ENCODE data around the gene YWHAH. TPM values are rescaled to one million over a fixed set of nuclear protein-coding genes. Genes with fewer than 3 reads are reported as not detected.

Gene YWHAH
- total RNA-seq, 1 donor from 2014 or later: 154 TPM

DNA sequence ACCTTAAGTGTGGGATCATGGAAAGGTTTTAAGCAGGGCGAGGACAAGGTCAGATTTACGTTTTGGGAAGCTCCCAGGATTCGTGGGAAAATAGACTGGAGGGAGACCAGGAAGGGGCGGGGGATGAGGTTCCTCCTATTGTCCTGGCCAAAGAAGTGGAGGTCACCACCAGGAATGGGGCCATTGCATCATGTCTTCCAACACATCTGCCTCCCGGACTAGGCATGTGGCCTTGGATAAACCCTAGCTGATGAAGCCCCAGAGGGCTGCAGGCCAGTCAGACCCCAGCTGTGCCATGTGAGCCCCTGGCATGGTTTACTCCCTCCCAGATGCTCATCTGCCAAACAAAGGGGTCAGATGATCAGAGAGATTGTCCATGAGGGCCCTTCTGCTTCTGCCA lies 11.5 kb upstream of the YWHAH start:
- Histone ChIP-seq H3K4me3 (no peak overlapping the region), H3K4me1 (no peaks in the 10 kb centered on the region), H3K36me3 (no peaks in the 10 kb centered on the region), H3K9me3 (no peaks in the 10 kb centered on the region), H3K27ac (no peak overlapping the region), H3K27me3 (no peaks in the 10 kb centered on the region)
- intact Hi-C loops (cut with DNase I): no loop called here
- TF ChIP-seq, protein P1, sequence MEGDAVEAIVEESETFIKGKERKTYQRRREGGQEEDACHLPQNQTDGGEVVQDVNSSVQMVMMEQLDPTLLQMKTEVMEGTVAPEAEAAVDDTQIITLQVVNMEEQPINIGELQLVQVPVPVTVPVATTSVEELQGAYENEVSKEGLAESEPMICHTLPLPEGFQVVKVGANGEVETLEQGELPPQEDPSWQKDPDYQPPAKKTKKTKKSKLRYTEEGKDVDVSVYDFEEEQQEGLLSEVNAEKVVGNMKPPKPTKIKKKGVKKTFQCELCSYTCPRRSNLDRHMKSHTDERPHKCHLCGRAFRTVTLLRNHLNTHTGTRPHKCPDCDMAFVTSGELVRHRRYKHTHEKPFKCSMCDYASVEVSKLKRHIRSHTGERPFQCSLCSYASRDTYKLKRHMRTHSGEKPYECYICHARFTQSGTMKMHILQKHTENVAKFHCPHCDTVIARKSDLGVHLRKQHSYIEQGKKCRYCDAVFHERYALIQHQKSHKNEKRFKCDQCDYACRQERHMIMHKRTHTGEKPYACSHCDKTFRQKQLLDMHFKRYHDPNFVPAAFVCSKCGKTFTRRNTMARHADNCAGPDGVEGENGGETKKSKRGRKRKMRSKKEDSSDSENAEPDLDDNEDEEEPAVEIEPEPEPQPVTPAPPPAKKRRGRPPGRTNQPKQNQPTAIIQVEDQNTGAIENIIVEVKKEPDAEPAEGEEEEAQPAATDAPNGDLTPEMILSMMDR (IDR thresholded peaks at IDR 0.05): no peak
- ATAC-seq (no peak), DNase-seq (no peak)

DNA sequence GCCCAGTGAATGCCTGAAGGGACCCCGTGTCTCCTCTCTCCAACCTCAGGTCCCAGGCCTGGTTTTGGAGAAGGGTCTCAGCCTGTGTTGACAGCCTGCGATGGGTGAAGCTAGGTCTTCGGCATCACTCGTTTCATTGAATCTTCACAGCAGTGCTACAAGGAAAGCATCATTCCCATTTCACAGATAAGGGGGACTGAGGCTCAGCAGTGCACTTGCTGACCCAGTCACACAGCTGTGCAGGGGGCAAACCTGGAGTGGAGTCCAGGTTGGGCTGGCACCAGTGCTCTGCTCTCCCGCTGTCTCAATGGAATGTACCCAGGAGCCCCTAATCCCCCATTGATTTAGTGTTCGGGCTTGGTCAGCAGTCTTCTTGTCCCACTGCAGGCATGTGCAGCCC lies 10.9 kb upstream of the YWHAH start:
- TF ChIP-seq, protein P1 (IDR thresholded peaks at IDR 0.05): no peak
- intact Hi-C loops (cut with DNase I): no loop called here
- H3K27me3 ChIP-seq: no peaks in the 10 kb centered on the region
- no peaks in the 10 kb centered on the region for H3K9me3 ChIP-seq
- H3K27ac ChIP-seq: no peak overlapping the region
- DNase-seq (no peak), ATAC-seq (no peak)
- no peaks in the 10 kb centered on the region for H3K4me1 ChIP-seq
- no peaks in the 10 kb centered on the region for H3K36me3 ChIP-seq
- H3K4me3 ChIP-seq: no peak overlapping the region

DNA sequence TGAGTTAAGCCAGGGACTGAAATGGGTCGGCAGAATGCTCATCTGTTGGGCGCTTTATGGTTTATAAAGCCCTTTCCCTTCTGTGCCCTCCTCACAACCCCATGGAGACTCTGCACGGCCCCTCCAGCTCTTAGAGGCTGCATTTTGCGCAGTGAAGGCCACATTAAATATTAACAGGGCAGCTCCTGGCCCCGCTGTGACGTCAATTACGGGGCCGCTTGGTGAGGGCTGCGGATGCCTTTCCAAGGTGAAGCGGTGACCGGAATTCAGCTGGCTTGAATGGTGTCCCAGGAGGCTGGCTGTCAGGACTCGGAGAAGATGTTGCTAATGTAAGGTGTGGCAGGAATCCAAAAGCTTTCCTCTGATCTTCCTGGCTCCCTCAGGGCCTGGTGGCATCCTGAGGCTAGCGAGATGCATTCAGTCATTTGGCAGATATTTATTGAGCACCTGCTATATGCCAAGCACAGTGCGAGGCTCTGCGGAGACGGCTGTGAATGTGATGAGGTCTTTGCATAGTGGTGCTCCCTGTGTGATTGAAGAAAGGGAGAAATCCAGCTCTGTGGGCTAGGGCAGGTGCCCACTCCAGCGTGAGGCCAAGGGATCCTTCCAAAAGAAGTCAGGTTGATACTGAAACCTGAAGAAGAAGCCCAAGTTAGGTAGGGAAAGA lies 10.4 kb upstream of the YWHAH start:
- Histone ChIP-seq H3K9me3 (no peaks in the 10 kb centered on the region), H3K4me3 (no peak overlapping the region), H3K4me1 (no peaks in the 10 kb centered on the region), H3K27ac (no peak overlapping the region), H3K36me3 (no peaks in the 10 kb centered on the region), H3K27me3 (no peaks in the 10 kb centered on the region)
- intact Hi-C loops (cut with DNase I): no loop called here
- TF ChIP-seq, protein P1 (IDR thresholded peaks at IDR 0.05): no peak
- DNase-seq (peak; percentile 20), ATAC-seq (no peak)

DNA sequence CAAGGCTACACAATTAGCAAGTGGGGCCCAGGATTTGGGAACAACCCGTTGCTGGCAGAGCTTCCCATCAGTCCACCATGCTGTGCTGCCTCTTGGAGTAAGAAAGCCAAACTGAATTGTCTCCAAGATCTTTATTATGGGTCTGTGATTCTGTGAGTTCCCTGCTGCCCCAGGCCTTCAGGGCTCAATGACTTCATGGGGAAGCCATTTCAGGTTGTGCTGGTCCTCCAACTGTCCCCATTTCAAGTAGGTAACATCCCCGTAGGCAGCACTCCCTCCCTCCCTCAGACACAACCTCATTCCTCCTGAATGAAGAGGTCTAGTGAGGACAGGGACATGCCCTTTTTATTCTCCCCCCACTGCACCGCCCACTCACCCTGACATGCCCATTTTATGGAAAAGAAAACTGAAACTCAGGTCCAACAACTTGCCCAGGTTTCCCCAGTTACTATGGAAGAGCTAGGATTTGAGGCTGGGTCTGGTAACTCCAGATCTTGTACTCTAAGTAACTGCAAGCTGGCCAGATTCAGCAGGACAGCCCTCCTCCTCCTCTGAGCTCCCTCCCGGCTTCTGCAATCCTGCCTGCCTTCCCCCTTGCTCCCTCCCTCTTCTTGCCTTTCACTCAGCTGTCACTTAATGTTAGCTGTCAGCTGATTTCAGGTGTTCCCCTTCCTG lies 8.2 kb upstream of the YWHAH start:
- Histone ChIP-seq H3K36me3 (no peaks in the 10 kb centered on the region), H3K27ac (no peak overlapping the region), H3K27me3 (no peaks in the 10 kb centered on the region), H3K9me3 (no peaks in the 10 kb centered on the region), H3K4me1 (no peaks in the 10 kb centered on the region), H3K4me3 (no peak overlapping the region)
- TF ChIP-seq, protein P1 (IDR thresholded peaks at IDR 0.05): no peak
- intact Hi-C loops (cut with DNase I): no loop called here
- no peak for ATAC-seq
- DNase-seq: peak; percentile 16

DNA sequence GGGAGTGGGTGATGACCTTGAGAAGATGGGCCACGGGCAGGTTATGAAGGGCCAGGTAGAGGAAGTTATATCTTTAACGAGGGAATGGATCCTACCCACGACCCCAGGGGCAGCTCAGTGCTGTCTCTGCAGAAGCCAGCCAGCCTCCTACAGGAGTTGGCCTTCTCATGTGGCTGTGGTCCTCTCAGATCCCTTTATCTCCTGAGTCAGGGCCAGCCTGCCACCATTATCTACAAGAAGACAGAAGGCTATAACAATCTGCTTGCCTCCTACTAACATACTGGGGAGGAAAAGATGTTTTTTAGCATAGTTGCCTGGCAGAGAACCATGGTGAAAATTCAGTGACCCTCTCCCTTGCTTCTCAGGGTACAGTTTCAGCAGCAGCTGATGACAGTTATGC lies 7.0 kb upstream of the YWHAH start:
- Histone ChIP-seq H3K4me1 (no peaks in the 10 kb centered on the region), H3K36me3 (no peaks in the 10 kb centered on the region), H3K27ac (no peak overlapping the region), H3K4me3 (no peak overlapping the region), H3K9me3 (no peaks in the 10 kb centered on the region), H3K27me3 (no peaks in the 10 kb centered on the region)
- intact Hi-C loops (cut with DNase I): no loop called here
- no peak for ATAC-seq
- DNase-seq: peak; percentile 17
- TF ChIP-seq, protein P1 (IDR thresholded peaks at IDR 0.05): no peak

Measured in upper lobe of right lung (tissue), 1 donor.